HG03196 (cell line): ENCODE measurements around the gene UBE3C.
"Not testable (repeated sequence)": the region's sequence is repeated elsewhere in the genome, so short reads cannot be mapped to it uniquely, and the experiment has no call there.

ENCODE experiments used
- ATAC-seq: cut with Tn5 transposase; IDR thresholded peaks from one replicate; pipeline ENCODE4 v1.9.1; 2021; ENCODE audit not compliant: unreplicated experiment

UBE3C gene

DNA sequence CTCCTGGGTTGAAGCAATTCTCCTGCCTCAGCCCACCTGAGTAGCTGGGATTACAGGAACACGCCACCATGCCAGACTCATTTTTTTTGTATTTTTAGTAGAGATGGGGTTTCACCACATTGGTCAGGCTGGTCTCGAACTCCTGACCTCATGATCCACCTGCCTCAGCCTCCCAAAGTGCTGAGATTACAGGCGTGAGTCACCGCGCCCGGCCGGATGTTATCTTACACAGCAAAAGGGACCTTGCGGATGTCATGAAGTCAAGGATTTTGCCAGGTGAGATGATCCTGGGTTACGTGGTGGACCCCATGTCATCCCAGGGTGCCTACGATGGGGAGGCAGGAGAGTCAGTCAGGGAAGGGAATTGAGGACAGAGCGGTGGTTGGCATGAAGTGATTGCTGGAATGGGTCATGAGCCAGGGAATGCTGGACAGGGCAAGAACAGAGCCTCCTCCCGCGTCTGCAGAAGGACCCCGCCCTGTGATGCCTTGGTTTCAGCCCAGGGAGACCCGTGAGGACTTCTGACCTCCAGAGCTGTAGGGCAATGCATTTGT, 8.7 kb upstream of the UBE3C start:
- ATAC-seq: no peak

DNA sequence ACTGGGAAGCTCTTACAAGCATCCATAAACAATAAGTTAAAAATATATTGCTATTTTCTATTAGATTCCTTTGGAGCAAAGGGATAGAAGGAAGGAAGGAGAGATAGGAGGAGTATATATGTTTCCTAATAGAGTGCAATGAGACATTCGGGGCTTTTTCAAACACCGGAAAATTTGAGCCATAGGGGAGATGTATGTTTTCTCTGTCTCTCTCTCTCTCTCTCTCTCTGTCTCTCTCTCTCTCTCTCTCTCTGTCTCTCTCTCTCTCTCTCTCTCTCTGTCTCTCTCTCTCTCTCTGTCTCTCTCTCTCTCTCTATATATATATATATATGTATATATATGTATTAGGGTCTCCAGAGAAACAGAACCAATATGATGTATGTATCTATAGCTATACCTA, 7.9 kb upstream of the UBE3C start:
- ATAC-seq: not testable (repeated sequence)

DNA sequence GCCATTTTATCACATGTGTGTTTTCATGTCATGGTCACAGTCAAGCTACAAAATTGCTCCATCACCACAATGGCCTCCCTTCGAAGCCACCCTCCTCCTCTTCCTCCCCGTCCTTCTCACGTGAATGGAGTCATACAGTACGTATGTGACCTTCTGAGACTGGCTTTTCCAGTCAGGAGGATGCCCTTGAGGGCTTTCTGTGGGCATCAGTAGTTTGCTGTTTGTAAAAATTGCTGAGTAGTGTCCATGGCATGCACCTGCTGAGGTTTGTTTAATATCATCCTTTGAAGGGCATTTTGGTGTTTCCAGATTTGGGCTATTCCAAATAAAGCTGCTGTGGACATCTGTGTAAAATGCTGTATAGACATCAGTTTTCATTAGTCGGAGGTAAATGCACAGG, 5.9 kb upstream of the UBE3C start:
- no peak for ATAC-seq

GRCh38 chr7:157133304-157133703, 5.4 kb upstream of the UBE3C start:
- no peak for ATAC-seq

GRCh38 chr7:157136372-157136771, 2.4 kb upstream of the UBE3C start:
- ATAC-seq: no peak

GRCh38 chr7:157138101-157138423, 664 bp upstream of the UBE3C start:
- ATAC-seq: no peak

- ATAC-seq: peak; percentile 10
These were observed 534 bp downstream of the UBE3C start for GRCh38 chr7:157139111-157139809.

DNA sequence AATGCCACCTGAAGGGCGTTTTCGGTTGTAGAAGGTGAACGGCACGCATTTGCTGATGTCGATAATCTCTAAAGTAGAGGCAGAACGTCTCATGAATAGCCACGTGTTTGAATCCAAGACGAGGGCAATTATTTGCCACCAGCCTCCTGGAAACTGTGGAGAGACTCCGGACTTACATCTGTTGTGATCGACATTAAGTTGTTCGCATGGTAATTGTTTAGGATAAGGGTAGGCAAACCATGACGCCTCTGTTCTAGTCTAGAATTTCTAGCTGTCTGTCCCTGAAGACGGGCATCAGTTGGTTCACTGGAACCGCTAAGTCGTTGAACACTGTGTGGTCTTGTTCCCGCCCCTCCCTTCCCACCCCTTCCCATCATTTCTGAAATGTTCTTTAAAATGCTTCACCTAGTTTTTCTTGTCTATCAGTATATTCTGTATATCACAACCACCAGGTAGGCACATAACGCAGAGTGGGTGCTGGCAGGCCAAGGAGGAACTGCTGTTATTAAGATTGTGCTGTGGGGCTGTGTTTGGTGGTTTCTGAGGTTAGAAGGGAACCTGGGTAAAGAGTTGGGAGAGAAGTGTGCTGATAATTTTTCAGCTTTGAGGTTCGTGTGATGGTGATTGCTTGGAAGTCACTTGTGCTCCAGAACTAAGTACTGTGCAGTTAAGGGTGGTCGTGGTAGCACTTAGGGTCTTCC, 1.2 kb downstream of the UBE3C start:
- ATAC-seq: no peak

DNA sequence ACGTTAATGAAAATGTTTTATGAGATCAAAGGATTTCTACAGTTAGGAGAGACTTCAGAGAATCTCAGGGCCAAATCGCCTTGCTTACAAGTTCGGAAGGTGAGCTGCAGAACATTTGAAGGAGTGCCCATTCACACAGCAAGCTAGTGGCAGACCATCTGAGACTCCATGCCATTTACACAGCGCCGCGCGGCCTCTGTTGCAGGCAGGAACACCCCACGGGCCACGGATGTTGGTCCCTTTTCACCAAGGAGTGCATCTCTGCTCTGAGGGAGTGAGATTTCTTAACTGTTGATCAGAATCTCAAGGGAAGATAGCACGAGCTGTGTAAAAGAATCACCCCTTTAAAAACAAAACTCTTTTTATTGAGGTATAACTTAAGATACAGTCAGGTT, 1.8 kb downstream of the UBE3C start:
- no peak for ATAC-seq

DNA sequence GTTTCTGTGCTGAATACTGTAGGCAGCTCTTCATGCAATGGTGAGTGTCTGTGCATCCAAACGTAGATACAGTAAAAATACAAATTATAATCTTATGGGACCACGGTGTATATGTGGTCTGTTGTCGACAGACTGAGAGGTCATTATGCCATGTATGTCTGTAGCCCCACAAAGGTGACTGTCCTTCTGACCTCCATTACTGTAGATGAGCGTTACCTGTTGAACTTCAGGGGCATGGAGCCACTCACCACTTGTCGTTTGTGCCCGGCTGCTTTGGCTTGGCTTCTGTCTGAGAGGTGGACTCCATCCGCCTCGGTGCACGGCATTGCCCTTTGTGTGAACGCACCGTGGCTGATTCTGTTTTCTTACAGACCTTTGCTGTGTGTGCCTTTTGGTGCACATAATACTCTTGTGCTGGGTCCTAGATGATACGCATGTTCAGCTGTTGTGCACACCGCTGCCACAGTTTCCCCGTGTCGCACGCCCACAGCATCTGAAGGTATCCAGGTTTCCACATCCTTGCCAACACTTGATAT, 2.9 kb downstream of the UBE3C start:
- ATAC-seq: no peak

DNA sequence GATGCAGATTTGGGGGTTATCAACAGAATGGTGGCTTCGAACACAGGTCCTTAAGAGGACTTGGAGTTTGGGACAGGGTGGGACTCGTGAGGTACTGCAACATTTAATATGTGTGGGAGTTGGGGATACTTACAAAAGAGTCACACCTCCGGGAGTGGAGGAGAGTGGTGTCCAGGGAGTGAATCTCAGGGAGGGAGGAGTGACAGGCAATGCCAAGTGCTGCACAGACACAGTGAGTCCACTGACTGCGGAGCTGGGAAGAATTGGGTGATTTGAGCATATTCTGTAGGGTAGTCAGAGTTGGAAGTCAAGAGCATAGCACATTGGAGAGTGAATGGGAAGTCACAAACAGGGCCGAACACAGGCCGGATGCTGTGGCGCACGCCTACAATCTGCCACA, 5.1 kb downstream of the UBE3C start:
- no peak for ATAC-seq

DNA sequence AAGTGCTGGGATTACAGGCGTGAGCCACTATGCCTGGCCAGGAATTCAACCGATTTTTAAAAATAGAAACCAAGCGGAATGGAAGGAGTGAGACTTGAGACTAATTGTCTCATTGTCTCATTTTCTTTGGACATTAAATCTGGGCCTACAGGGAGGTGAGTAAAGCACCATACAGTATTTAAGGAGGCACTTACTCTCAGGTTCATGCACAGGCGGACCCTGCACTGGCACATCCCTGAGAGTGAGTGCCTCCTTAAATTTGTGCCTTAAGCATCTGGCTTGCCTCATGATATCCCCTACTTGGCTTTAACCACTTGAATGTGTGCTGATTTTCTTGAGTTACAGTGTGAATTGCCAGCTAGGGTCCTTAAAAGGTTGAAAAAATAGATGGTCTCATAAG, 10.6 kb downstream of the UBE3C start:
- no peak for ATAC-seq

DNA sequence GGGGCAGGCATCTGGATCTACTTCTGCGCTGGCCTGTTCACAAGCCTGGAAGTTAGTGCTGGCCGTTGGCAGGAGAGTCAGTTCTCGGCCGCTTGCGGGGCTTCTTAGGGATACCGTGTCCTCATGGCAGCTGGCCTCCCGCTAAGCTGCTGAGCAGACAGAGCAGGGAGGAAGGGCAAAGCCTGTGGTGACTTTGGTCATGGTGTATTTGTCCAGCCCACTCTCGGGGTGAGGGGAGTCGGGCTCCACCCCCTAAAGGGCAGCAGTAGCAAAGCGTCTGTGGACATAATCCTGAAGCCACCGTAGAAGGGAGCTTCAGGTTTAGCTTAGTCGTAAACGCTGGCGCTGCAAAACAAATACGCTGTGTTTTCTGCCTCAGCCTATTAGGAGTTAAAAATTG, 12.2 kb downstream of the UBE3C start:
- no peak for ATAC-seq

GRCh38 chr7:157151626-157152339, 13.1 kb downstream of the UBE3C start:
- no peak for ATAC-seq

DNA sequence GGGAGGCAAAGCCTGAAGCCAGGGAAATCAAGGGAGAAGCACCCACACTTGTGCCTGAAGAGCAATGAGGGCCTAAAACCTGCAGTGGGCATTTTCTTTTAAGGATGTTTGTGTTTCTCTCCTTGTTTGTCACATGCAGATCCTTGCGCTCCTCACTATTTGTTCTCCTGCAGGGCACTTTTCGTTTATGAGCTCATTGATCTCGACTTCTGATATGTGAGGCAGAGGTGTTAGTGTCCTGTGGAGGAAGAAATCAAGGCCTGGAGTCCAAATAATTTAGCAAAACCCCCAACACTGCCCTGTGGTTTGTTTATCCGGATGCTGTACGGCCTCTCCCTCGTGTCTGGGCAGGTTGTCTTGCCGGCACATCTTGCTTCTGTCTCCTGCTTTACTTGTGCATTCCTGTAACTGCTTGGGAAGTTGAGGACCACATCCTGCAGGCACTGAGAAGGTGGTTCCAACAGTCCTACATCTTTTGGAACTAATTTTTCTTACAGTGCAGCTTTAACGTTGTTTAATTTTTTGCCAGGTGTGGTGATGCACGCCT, 13.7 kb downstream of the UBE3C start:
- ATAC-seq: no peak

- ATAC-seq: no peak
These were observed 14.5 kb downstream of the UBE3C start for GRCh38 chr7:157153260-157153659.

GRCh38 chr7:157155959-157156358, 17.2 kb downstream of the UBE3C start:
- ATAC-seq: no peak

DNA sequence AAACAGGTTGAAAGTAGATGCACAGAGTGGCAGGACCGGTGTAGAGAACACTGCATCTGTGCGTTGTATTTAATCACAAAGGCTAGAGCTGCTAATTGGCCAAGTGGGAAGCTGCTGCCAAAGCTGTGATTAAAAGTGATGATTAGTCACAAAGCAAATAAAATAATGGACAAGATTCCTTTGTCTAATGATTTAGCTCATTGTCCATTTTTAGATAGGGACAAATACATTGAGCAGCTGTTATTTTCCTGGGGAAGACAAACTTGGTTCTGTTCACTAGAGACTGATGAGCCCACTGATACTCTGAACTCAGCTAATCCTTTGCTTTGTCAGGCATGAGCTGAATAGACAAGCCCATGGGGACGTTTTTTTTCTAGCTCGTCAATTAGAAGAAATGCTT, 19.7 kb downstream of the UBE3C start:
- ATAC-seq: no peak

- not testable (repeated sequence) for ATAC-seq
These were observed 20.8 kb downstream of the UBE3C start for GRCh38 chr7:157159537-157159936.

DNA sequence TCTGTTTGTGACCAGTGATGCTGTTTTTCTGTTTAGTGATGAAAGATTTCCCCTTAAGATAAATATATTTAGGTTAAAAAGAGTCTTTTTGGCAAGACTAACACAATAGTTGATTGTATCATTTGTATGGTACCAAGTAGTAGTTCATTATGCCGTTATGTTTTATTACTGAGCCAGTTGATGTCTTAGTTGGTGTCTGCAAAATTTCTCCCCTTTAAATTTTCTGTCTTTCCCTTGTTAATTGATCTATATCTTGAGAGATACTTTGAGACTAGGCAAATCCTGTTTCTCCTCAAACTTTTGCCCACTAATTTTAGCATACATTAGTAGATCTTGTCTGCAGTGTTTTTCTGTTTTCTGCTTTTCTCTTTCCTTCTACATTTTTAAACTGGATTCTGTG, 21.7 kb downstream of the UBE3C start:
- ATAC-seq: no peak

DNA sequence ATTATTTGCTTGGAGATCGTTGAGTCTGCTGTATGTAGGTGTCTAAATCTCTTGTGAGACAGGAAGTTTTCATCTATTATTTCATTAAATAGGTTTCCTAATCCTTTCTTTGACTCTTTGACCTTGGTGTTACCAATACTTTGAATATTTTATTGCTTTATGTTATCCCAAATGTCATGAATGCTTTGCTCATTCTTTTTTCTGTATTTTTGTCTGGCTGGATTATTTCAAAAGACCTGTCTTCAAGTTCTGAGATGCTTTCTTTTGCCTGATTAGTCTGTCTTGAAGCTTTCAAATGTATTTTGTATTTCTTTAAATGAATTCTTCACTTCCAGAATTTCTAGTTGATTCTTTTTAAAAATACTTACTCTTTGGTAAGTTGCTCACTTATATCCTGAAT, 27.3 kb downstream of the UBE3C start:
- ATAC-seq: no peak
